ENCODE measurements around the gene NAGPA. TPM values are rescaled to one million over a fixed set of nuclear protein-coding genes. Genes with fewer than 3 reads are reported as not detected.

Gene NAGPA
- total and polyA plus RNA-seq, 2 of the 8 experiments (the other 6 are each of a cell fraction or from before 2014, with no cell fraction given) = 10.1 to 13.2 TPM

GRCh38 chr16:5033256-5034166 is at the start of gene NAGPA (continued):
- TF ChIP-seq TAF7 (optimal IDR thresholded peaks at IDR 0.05; ENCODE audit: borderline replicate concordance, low read depth, low read length) (peak; percentile 84), ATF3 (IDR thresholded peaks at IDR 0.05; ENCODE audit: insufficient read depth, low read depth, low read length) (peak; percentile 99), SIRT6 (IDR thresholded peaks at IDR 0.05; ENCODE audit: low read length) (no peak), RNF2 (IDR thresholded peaks at IDR 0.05; ENCODE audit: borderline replicate concordance, low read depth, low read length, missing control alignments, poor library complexity, severe bottlenecking) (no peak), FOSL1 (IDR thresholded peaks at IDR 0.05; ENCODE audit: insufficient read depth, low read depth, low read length) (peak; percentile 50; the same call in 1 of the 2 replicates), TCF12 (IDR thresholded peaks at IDR 0.05; ENCODE audit: low read depth, low read length) (peak; percentile 79; the same call in 1 of the 2 replicates), CTBP2 (IDR thresholded peaks at IDR 0.05; ENCODE audit: borderline replicate concordance, insufficient read depth, insufficient read length, low read length) (no peak), ASH2L (IDR thresholded peaks at IDR 0.05; ENCODE audit: low read length) (peak; percentile 60), SAP30 (IDR thresholded peaks at IDR 0.05; ENCODE audit: insufficient read depth, insufficient replicate concordance, low read length) (peak; percentile 61), SP1 (IDR thresholded peaks at IDR 0.05; ENCODE audit: low read depth, low read length) (peak; percentile 14; the same call in 1 of the 2 replicates), NRF1 (IDR thresholded peaks at IDR 0.05; ENCODE audit: low read depth, low read length) (no peak), RFX5 (IDR thresholded peaks at IDR 0.05; ENCODE audit: borderline replicate concordance, low read depth, low read length) (no peak), YY1 (IDR thresholded peaks at IDR 0.05; ENCODE audit: low read depth, low read length) (peak; percentile 99), KDM5A (IDR thresholded peaks at IDR 0.05; ENCODE audit: low read length) (peak; percentile 100), SIN3A (conservative IDR thresholded peaks at IDR 0.05 in 1 of 2, IDR thresholded peaks at IDR 0.05 in 1 of 2; ENCODE audit: low read depth in 1 of 2, low read length in 2 of 2) (peak; percentile 99), MAX (IDR thresholded peaks at IDR 0.05) (peak; percentile 66), GTF2F1 (IDR thresholded peaks at IDR 0.05; ENCODE audit: borderline replicate concordance, low read depth, low read length) (no peak; the same call in 1 of the 2 replicates), CHD1 (IDR thresholded peaks at IDR 0.05; ENCODE audit: low read depth, low read length) (no peak), ATF2 (IDR thresholded peaks at IDR 0.05; ENCODE audit: low read length) (no peak), RBBP5 (IDR thresholded peaks at IDR 0.05; ENCODE audit: borderline replicate concordance, low read depth, low read length) (peak; percentile 63; the same call in 1 of the 2 replicates)

Measured in H1 (cell line).